Osteocyte (in vitro differentiated cells): ENCODE data around the gene TOR1AIP2. TPM values are rescaled to one million over a fixed set of nuclear protein-coding genes. Genes with fewer than 3 reads are reported as not detected.
"Not testable (repeated sequence)": the region's sequence is repeated elsewhere in the genome, so short reads cannot be mapped to it uniquely, and the experiment has no call there.

Source experiments
- DNase-seq: peaks from one replicate; pipeline ENCODE4 v3.0.0; 2021; ENCODE audit warnings: mixed read lengths; ENCODE audit not compliant: unreplicated experiment; ENCODE audit errors: extremely low spot score
- H3K27ac Mint-ChIP-seq: one replicate; pipeline ENCODE4 v1.8.0; 2021; ENCODE audit warnings: mild to moderate bottlenecking, mixed read lengths; ENCODE audit not compliant: unreplicated experiment
- H3K27me3 Mint-ChIP-seq: one replicate; pipeline ENCODE4 v1.8.0; 2021; ENCODE audit warnings: mixed read lengths; ENCODE audit not compliant: unreplicated experiment
- H3K36me3 Mint-ChIP-seq: one replicate; pipeline ENCODE4 v1.8.0; 2021; ENCODE audit warnings: mixed read lengths; ENCODE audit not compliant: unreplicated experiment
- H3K4me1 Mint-ChIP-seq: one replicate; pipeline ENCODE4 v1.8.0; 2021; ENCODE audit warnings: mixed read lengths; ENCODE audit not compliant: unreplicated experiment
- H3K4me3 Mint-ChIP-seq: one replicate; pipeline ENCODE4 v1.8.0; 2021; ENCODE audit warnings: mild to moderate bottlenecking, moderate library complexity, mixed read lengths; ENCODE audit not compliant: unreplicated experiment
- H3K9me3 Mint-ChIP-seq: one replicate; pipeline ENCODE4 v1.8.0; 2021; ENCODE audit warnings: mixed read lengths; ENCODE audit not compliant: unreplicated experiment
- total RNA-seq: library from RNA; stranded (reverse); gene quantifications from 2 replicates; pipeline ENCODE4 v1.2.1, GENCODE V29; 2021
- TF ChIP-seq, protein P1 (sequence below): fragments of 200-600 bp; sonication (generic); IDR thresholded peaks from 2 replicates; pipeline ENCODE4 v1.5.0; 2021; ENCODE audit warnings: antibody characterized with exemption, mild to moderate bottlenecking, moderate library complexity

TOR1AIP2 gene
- total RNA-seq, 1 donor from 2014 or later, result 85.5 TPM

DNA sequence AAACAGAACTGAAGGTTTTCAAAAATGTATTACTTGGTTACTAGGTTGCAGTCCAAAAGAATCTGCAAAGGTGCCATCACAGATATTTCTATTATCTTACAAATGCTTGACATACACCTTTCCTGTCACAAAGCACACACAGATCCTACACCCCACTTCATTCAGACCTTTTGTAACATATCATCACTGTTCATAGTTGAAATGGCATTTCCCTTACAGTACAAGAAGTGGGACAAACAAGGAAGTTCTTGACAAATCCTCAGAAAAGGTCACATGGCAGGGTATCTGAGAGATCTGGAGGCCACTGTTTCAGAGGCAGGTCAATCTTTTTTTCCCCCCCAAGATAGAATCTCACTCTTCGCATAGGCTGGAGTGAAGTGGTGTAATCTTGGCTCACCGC, 21.3 kb downstream of the TOR1AIP2 start:
- Mint-ChIP-seq H3K27me3 (no peaks in the 10 kb centered on the region), H3K4me3 (no peak overlapping the region), H3K27ac (no peak overlapping the region), H3K36me3 (peaks cover 24% of the 10 kb centered on the region), H3K4me1 (no peaks in the 10 kb centered on the region), H3K9me3 (no peaks in the 10 kb centered on the region)
- TF ChIP-seq, protein P1, sequence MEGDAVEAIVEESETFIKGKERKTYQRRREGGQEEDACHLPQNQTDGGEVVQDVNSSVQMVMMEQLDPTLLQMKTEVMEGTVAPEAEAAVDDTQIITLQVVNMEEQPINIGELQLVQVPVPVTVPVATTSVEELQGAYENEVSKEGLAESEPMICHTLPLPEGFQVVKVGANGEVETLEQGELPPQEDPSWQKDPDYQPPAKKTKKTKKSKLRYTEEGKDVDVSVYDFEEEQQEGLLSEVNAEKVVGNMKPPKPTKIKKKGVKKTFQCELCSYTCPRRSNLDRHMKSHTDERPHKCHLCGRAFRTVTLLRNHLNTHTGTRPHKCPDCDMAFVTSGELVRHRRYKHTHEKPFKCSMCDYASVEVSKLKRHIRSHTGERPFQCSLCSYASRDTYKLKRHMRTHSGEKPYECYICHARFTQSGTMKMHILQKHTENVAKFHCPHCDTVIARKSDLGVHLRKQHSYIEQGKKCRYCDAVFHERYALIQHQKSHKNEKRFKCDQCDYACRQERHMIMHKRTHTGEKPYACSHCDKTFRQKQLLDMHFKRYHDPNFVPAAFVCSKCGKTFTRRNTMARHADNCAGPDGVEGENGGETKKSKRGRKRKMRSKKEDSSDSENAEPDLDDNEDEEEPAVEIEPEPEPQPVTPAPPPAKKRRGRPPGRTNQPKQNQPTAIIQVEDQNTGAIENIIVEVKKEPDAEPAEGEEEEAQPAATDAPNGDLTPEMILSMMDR, result no peak
- no peak for DNase-seq

DNA sequence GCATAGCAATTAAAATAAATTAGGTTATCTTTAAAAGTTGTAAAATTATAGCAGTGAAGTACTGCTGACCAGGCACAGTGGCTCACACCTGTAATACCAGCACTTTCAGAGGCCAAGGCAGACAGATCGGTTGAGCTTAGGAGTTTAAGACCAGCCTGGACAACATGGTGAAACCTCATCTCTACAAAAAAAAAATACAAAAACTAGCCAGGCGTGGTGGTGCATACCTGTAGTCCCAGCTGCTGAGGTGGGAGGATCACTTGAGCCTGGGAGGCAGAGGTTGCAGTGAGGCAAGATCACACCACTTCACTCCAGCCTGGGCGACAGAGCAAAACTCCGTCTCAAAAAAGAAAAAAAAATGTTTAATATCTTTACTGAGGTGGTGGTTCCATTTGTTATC, 21.8 kb downstream of the TOR1AIP2 start:
- H3K4me1 Mint-ChIP-seq, H3K27me3 Mint-ChIP-seq, H3K4me3 Mint-ChIP-seq, DNase-seq, H3K9me3 Mint-ChIP-seq, H3K27ac Mint-ChIP-seq: not testable (repeated sequence)
- H3K36me3 Mint-ChIP-seq, result peaks cover 27% of the 10 kb centered on the region

DNA sequence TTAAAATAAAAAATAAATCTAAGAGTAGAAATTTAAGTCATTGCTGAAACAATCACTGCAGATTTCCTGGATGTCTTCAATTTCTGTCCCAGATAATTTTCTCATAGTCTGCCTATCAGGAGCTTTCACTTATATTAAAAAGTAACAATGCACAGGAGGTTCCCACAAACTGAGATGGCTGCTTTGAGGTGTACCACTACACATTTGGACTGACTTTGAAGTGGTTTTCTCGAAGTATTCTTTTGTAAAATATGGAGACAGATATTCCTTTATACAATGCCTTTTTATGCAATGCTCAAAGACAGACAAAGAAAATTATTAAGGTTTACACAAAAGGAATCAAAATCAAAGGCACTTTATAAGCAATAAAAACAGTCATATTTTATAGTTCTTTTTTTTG, 24.5 kb downstream of the TOR1AIP2 start:
- H3K27me3 Mint-ChIP-seq, result no peaks in the 10 kb centered on the region

DNA sequence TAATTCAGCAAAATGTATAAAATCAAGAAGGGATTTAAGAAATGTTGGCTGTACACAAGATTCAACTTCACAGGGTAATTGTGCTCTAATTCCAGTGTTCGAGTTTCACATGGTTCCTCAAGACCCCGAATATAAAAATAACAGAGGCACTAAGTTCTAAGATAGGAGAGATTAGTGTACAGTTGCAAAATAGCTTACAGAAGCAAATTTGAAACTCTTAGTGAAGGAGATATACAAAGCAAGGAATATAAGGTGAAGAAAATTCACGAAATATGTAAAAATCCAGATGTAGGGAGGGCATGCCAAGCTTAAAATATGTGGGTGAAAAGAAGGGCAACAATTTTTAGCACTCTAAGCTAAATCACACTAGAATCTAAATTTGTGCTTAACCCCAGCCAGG, 29.4 kb downstream of the TOR1AIP2 start:
- Mint-ChIP-seq H3K36me3 (peaks cover 43% of the 10 kb centered on the region), H3K4me1 (no peaks in the 10 kb centered on the region), H3K27ac (no peak overlapping the region), H3K27me3 (no peaks in the 10 kb centered on the region), H3K9me3 (no peaks in the 10 kb centered on the region), H3K4me3 (no peak overlapping the region)
- TF ChIP-seq, protein P1, result no peak
- no peak for DNase-seq

More for the DNA sequence above, 24.5 kb downstream of the TOR1AIP2 start:
- no peak overlapping the region for H3K27ac Mint-ChIP-seq
- no peak overlapping the region for H3K4me3 Mint-ChIP-seq
- DNase-seq, result no peak
- H3K9me3 Mint-ChIP-seq, result no peaks in the 10 kb centered on the region
- TF ChIP-seq, protein P1, result no peak
- H3K4me1 Mint-ChIP-seq, result no peaks in the 10 kb centered on the region
- peaks cover 29% of the 10 kb centered on the region for H3K36me3 Mint-ChIP-seq

DNA sequence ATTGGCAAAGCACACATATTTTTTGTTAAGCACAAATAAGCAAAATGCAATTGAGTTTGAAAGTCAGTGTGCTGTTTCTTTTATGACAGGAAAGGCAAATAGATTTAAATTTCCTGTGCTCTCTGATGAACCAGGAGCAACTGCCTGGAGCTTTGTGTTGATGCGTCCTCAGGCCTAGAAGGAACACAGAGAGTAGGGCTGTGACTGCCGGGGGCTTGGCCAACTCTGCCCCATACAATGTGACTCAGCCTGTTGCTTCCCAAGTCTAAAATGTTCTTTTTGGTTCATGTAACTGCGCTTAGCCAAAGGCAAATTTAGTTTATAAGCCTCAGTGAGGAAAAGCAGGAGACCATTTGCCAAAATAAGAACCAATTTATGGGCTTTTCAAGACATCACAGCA, 37.5 kb downstream of the TOR1AIP2 start:
- Mint-ChIP-seq H3K36me3 (peaks cover 17% of the 10 kb centered on the region), H3K4me1 (no peaks in the 10 kb centered on the region), H3K4me3 (no peak overlapping the region), H3K9me3 (no peaks in the 10 kb centered on the region), H3K27ac (no peak overlapping the region), H3K27me3 (no peaks in the 10 kb centered on the region)
- no peak for DNase-seq
- TF ChIP-seq, protein P1, result no peak

DNA sequence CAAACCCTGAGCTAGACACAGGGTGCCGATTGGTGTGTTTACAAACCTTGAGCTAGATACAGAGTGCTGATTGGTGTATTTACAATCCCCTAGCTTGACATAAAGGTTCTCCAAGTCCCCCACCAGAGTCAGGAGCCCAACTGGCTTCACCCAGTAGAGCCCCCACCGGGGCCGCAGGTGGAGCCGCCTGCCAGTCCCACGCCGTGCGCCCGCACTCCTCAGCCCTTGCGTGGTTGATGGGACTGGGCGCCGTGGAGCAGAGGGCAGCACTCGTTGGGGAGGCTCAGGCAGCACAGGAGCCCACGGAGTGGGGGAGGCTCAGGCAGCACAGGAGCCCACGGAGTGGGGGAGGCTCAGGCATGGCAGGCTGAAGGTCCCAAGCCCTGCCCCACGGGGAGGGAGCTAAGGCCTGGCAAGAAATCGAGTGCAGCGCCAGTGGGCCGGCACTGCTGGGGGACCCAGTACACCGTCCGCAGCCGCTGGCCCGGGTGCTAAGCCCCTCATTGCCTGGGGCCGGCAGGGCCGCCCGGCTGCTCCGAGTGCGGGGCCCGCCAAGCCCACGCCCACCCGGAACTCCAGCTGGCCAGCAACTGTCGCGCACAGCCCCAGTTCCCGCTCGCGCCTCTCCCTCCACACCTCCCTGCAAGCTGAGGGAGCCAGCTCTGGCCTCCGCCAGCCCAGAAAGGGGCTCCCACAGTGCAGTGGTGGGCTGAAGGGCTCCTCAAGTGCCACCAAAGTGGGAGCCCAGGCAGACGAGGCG, 40.7 kb downstream of the TOR1AIP2 start:
- H3K36me3 Mint-ChIP-seq, DNase-seq, H3K27ac Mint-ChIP-seq, H3K4me3 Mint-ChIP-seq, H3K9me3 Mint-ChIP-seq, H3K4me1 Mint-ChIP-seq, H3K27me3 Mint-ChIP-seq: not testable (repeated sequence)
